ENCODE measurements around the gene MORN5. TPM values are rescaled to one million over a fixed set of nuclear protein-coding genes. Genes with fewer than 3 reads are reported as not detected.

Gene MORN5
- total RNA-seq, 1 experiment from 2014 or later: not detected

DNA sequence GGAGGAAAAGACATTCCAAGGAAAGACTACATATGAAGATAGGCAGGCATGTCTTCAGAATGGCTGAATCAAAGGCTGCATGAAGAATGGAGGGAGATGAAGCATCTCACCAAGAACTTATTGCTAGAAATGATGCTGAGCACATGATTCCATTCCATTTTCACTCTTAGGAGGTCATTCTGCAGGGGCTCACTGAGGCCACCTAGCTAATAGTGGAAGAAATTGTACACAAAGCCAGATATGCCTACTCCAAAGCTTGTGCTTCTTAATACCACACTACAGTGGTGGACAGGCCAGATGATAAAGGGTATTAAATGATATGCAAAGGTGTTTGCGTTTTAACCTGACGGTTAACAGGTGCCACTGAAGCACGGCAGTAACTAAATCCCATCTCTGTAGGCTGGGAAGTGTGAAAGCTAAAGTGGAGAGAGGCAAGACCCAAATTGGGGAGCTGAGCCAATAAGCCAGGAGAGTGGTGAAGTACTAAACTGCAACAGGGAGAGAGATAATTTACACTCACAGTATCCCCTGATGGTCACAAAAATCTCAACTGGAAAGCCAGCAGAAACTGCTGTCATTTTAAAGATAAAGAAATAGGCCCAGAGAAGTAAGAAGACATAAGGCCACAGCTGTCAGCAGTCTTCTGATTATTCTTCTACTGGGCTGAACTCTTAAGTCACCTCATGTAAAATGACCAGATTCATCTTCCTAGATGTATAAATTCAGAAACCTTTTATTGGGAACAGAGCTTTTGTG lies 14.7 kb upstream of the MORN5 start:
- Histone ChIP-seq H3K4me1 (ENCODE audit: control insufficient read depth, insufficient read depth, low read length) (no peaks in the 10 kb centered on the region), H3K27me3 (ENCODE audit: control insufficient read depth, insufficient read depth, low read length) (no peaks in the 10 kb centered on the region), H3K27ac (ENCODE audit: low read length) (no peak overlapping the region), H3K9me3 (ENCODE audit: control insufficient read depth, insufficient read depth, low read depth, low read length) (no peaks in the 10 kb centered on the region), H3K4me3 (ENCODE audit: low read depth in 2 of 2, low read length in 2 of 2) (no peak overlapping the region), H3K36me3 (ENCODE audit: control insufficient read depth, insufficient read depth, low read length) (peaks cover 12% of the 10 kb centered on the region)
- BruUV-seq (replicated peaks): no TSS peak
- ChIA-PET POLR2A (no interaction called here), CTCF (interaction anchor here (0.8 kb wide), 1 partner anchor 28 kb away, joined by 4 read pairs; no protein-coding TSS in a partner anchor)
- ATAC-seq (no peak), DNase-seq (ENCODE audit: low read depth, low spot score) (no peak)
- intact Hi-C loops (cut with micrococcal nuclease; ENCODE audit: unreplicated experiment): no loop called here
- no peak for TF ChIP-seq TCF7L2 (IDR thresholded peaks at IDR 0.05; ENCODE audit: low read depth, low read length)
- TF ChIP-seq, protein P1, sequence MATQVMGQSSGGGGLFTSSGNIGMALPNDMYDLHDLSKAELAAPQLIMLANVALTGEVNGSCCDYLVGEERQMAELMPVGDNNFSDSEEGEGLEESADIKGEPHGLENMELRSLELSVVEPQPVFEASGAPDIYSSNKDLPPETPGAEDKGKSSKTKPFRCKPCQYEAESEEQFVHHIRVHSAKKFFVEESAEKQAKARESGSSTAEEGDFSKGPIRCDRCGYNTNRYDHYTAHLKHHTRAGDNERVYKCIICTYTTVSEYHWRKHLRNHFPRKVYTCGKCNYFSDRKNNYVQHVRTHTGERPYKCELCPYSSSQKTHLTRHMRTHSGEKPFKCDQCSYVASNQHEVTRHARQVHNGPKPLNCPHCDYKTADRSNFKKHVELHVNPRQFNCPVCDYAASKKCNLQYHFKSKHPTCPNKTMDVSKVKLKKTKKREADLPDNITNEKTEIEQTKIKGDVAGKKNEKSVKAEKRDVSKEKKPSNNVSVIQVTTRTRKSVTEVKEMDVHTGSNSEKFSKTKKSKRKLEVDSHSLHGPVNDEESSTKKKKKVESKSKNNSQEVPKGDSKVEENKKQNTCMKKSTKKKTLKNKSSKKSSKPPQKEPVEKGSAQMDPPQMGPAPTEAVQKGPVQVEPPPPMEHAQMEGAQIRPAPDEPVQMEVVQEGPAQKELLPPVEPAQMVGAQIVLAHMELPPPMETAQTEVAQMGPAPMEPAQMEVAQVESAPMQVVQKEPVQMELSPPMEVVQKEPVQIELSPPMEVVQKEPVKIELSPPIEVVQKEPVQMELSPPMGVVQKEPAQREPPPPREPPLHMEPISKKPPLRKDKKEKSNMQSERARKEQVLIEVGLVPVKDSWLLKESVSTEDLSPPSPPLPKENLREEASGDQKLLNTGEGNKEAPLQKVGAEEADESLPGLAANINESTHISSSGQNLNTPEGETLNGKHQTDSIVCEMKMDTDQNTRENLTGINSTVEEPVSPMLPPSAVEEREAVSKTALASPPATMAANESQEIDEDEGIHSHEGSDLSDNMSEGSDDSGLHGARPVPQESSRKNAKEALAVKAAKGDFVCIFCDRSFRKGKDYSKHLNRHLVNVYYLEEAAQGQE (IDR thresholded peaks at IDR 0.05; ENCODE audit: insufficient read depth in 1 of 2, low read depth in 2 of 2, low read length in 1 of 2): no peak
- no peak for TF ChIP-seq SIN3A (IDR thresholded peaks at IDR 0.05; ENCODE audit: borderline replicate concordance, insufficient read depth, low read depth, low read length)
- TF ChIP-seq POLR2AphosphoS5 (IDR thresholded peaks at IDR 0.05; ENCODE audit: low read depth, low read length): no peak
- TF ChIP-seq, protein P2, sequence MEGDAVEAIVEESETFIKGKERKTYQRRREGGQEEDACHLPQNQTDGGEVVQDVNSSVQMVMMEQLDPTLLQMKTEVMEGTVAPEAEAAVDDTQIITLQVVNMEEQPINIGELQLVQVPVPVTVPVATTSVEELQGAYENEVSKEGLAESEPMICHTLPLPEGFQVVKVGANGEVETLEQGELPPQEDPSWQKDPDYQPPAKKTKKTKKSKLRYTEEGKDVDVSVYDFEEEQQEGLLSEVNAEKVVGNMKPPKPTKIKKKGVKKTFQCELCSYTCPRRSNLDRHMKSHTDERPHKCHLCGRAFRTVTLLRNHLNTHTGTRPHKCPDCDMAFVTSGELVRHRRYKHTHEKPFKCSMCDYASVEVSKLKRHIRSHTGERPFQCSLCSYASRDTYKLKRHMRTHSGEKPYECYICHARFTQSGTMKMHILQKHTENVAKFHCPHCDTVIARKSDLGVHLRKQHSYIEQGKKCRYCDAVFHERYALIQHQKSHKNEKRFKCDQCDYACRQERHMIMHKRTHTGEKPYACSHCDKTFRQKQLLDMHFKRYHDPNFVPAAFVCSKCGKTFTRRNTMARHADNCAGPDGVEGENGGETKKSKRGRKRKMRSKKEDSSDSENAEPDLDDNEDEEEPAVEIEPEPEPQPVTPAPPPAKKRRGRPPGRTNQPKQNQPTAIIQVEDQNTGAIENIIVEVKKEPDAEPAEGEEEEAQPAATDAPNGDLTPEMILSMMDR (IDR thresholded peaks at IDR 0.05): peak; percentile 62
- in situ Hi-C loops (cut with HindIII; ENCODE audit: low pct_unique_long_range_greater_than_20kb, low sequenced_read_pairs): no loop called here

DNA sequence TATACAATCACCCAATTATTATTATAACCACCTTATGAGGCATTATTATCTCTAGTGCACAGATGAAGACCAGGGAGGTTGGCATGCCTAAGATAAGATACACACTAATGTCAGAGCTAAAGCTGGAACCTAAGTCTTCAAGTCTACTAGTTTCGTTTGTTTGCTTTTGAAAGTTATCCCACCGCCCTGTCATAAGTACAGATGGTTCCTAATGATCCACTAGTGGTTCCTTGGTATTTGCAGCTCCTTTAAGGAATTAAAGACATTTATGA lies 14.2 kb upstream of the MORN5 start:
- intact Hi-C loops (cut with micrococcal nuclease; ENCODE audit: unreplicated experiment): no loop called here
- Histone ChIP-seq H3K9me3 (ENCODE audit: control insufficient read depth, insufficient read depth, low read depth, low read length) (no peaks in the 10 kb centered on the region), H3K4me1 (ENCODE audit: control insufficient read depth, insufficient read depth, low read length) (no peaks in the 10 kb centered on the region), H3K27ac (ENCODE audit: low read length) (no peak overlapping the region), H3K36me3 (ENCODE audit: control insufficient read depth, insufficient read depth, low read length) (peaks cover 12% of the 10 kb centered on the region), H3K27me3 (ENCODE audit: control insufficient read depth, insufficient read depth, low read length) (no peaks in the 10 kb centered on the region), H3K4me3 (ENCODE audit: low read depth in 2 of 2, low read length in 2 of 2) (no peak overlapping the region)
- DNase-seq (ENCODE audit: low read depth, low spot score) (no peak), ATAC-seq (no peak)
- ChIA-PET CTCF (no interaction called here), POLR2A (no interaction called here)
- in situ Hi-C loops (cut with HindIII; ENCODE audit: low pct_unique_long_range_greater_than_20kb, low sequenced_read_pairs): no loop called here
- no peak for TF ChIP-seq TCF7L2 (IDR thresholded peaks at IDR 0.05; ENCODE audit: low read depth, low read length)
- TF ChIP-seq, protein P2 (IDR thresholded peaks at IDR 0.05): no peak
- TF ChIP-seq SIN3A (IDR thresholded peaks at IDR 0.05; ENCODE audit: borderline replicate concordance, insufficient read depth, low read depth, low read length): no peak
- no peak for TF ChIP-seq POLR2AphosphoS5 (IDR thresholded peaks at IDR 0.05; ENCODE audit: low read depth, low read length)
- TF ChIP-seq, protein P1 (IDR thresholded peaks at IDR 0.05; ENCODE audit: insufficient read depth in 1 of 2, low read depth in 2 of 2, low read length in 1 of 2): no peak
- no TSS peak for BruUV-seq (replicated peaks)

Data from Panc1 (cell line).